ENCODE measurements around the gene MALL.
"Not testable (repeated sequence)": the region's sequence is repeated elsewhere in the genome, so short reads cannot be mapped to it uniquely, and the experiment has no call there.

MALL gene

GRCh38 chr2:110113961-110114591 lies 1.5 kb downstream of the MALL start:
- Histone ChIP-seq H3K9ac (ENCODE audit: insufficient read length) (no peak overlapping the region), H3K36me3 (ENCODE audit: insufficient read depth, low read length) (no peaks in the 10 kb centered on the region), H3K9me3 (ENCODE audit: low read depth, low read length) (no peaks in the 10 kb centered on the region), H3K4me3 (no peak overlapping the region), H3K27ac (no peak overlapping the region)
- TF ChIP-seq POLR2AphosphoS5 (IDR thresholded peaks at IDR 0.05; ENCODE audit: borderline replicate concordance, low read depth, low read length) = no peak
- TF ChIP-seq EZH2 (IDR thresholded peaks at IDR 0.05) = no peak
- no peak for TF ChIP-seq FOXP2 (optimal IDR thresholded peaks at IDR 0.05; ENCODE audit: control extremely low read depth, extremely low read length, insufficient read depth)
- DNase-seq (ENCODE audit: low read depth, low spot score) = no peak

- not testable (repeated sequence) for H3K4me3 ChIP-seq; H3K27ac ChIP-seq; DNase-seq (ENCODE audit: low read depth, low spot score); H3K9me3 ChIP-seq (ENCODE audit: low read depth, low read length); H3K9ac ChIP-seq (ENCODE audit: insufficient read length); H3K36me3 ChIP-seq (ENCODE audit: insufficient read depth, low read length)
Measured at GRCh38 chr2:110108291-110108690, 7.3 kb downstream of the MALL start.

- H3K36me3 ChIP-seq (ENCODE audit: insufficient read depth, low read length) = no peaks in the 10 kb centered on the region
- H3K9ac ChIP-seq (ENCODE audit: insufficient read length) = no peak overlapping the region
- no peaks in the 10 kb centered on the region for H3K9me3 ChIP-seq (ENCODE audit: low read depth, low read length)
- DNase-seq (ENCODE audit: low read depth, low spot score) = no peak
- no peak for TF ChIP-seq EZH2 (IDR thresholded peaks at IDR 0.05)
- no peak for TF ChIP-seq FOXP2 (optimal IDR thresholded peaks at IDR 0.05; ENCODE audit: control extremely low read depth, extremely low read length, insufficient read depth)
- TF ChIP-seq POLR2AphosphoS5 (IDR thresholded peaks at IDR 0.05; ENCODE audit: borderline replicate concordance, low read depth, low read length) = no peak
- no peak overlapping the region for H3K4me3 ChIP-seq
- no peak overlapping the region for H3K27ac ChIP-seq
Measured at GRCh38 chr2:110107092-110108079, 8.2 kb downstream of the MALL start.

GRCh38 chr2:110106642-110107041 lies 9.0 kb downstream of the MALL start:
- Histone ChIP-seq H3K27ac (no peak overlapping the region), H3K9me3 (ENCODE audit: low read depth, low read length) (no peaks in the 10 kb centered on the region), H3K36me3 (ENCODE audit: insufficient read depth, low read length) (no peaks in the 10 kb centered on the region), H3K4me3 (no peak overlapping the region), H3K9ac (ENCODE audit: insufficient read length) (no peak overlapping the region)
- TF ChIP-seq POLR2AphosphoS5 (IDR thresholded peaks at IDR 0.05; ENCODE audit: borderline replicate concordance, low read depth, low read length) (no peak), FOXP2 (optimal IDR thresholded peaks at IDR 0.05; ENCODE audit: control extremely low read depth, extremely low read length, insufficient read depth) (no peak), EZH2 (IDR thresholded peaks at IDR 0.05) (no peak)
- no peak for DNase-seq (ENCODE audit: low read depth, low spot score)

DNA sequence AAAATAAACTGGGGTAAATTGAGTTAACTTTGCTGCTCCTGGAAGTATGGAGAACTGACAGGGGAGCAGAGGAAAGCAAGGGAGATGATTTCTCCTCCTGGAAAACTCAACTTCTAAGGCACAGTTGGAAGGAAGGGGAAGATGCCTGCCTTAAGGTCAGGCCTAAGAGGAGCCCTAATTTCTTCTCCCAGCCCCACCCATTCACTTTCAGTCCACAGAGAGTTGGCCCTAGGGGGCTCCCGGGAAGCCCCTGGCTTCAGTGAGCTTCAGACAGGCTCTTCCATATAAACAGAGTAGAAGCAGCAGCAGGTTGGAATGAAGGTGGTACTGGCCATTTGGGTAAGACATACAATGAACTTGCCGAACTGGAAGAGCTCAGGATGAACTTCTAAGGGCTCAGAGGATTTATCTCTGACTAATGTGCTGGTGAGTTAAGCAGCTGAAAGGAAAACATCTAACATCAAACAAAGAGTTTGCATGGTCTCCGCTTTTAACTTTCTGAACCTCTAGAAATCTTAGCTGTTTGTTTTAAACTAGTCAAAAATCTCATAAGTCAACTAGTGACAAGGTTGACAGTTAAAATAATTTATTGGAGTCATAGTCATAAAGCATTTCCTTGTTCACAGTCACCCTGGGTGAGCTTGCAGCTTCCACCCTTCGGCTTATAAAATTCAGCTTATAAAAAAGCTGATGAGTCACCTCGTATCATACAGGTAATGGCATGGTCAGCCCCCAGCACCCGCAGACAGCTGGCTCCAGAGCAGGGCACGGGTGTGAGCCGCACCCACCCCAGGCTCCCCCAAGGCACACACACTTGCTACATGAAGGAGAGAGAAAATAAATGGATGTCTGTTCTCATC lies 9.8 kb downstream of the MALL start:
- H3K27ac ChIP-seq = no peak overlapping the region
- no peaks in the 10 kb centered on the region for H3K36me3 ChIP-seq (ENCODE audit: insufficient read depth, low read length)
- TF ChIP-seq POLR2AphosphoS5 (IDR thresholded peaks at IDR 0.05; ENCODE audit: borderline replicate concordance, low read depth, low read length) (no peak), FOXP2 (optimal IDR thresholded peaks at IDR 0.05; ENCODE audit: control extremely low read depth, extremely low read length, insufficient read depth) (no peak), EZH2 (IDR thresholded peaks at IDR 0.05) (no peak)
- H3K9ac ChIP-seq (ENCODE audit: insufficient read length) = no peak overlapping the region
- DNase-seq (ENCODE audit: low read depth, low spot score) = no peak
- H3K4me3 ChIP-seq = no peak overlapping the region
- H3K9me3 ChIP-seq (ENCODE audit: low read depth, low read length) = no peaks in the 10 kb centered on the region

DNA sequence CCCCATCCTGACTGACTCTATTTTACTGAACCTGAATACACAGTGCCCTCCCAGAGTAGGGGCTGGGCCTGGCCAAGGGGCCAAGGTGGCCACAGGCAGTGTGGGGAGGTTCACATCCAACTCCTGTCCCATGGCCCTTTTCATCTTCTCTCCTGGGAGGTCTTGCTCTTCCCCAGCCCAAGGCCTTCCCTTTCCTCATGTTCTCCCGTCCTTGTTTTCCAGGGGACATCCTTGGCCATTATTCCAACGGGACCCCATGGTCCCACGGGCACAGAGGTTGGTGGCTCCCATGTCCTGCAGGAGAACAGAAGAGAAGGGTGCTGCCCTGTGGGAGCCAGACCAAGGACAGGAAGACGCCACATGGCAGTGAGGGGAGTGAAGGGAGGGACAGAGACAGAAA lies 10.4 kb downstream of the MALL start:
- DNase-seq (ENCODE audit: low read depth, low spot score) = no peak
- H3K36me3 ChIP-seq (ENCODE audit: insufficient read depth, low read length) = no peaks in the 10 kb centered on the region
- H3K9me3 ChIP-seq (ENCODE audit: low read depth, low read length) = no peaks in the 10 kb centered on the region
- no peak overlapping the region for H3K4me3 ChIP-seq
- H3K9ac ChIP-seq (ENCODE audit: insufficient read length) = no peak overlapping the region
- no peak overlapping the region for H3K27ac ChIP-seq
- no peak for TF ChIP-seq EZH2 (IDR thresholded peaks at IDR 0.05)
- TF ChIP-seq FOXP2 (optimal IDR thresholded peaks at IDR 0.05; ENCODE audit: control extremely low read depth, extremely low read length, insufficient read depth) = no peak
- no peak for TF ChIP-seq POLR2AphosphoS5 (IDR thresholded peaks at IDR 0.05; ENCODE audit: borderline replicate concordance, low read depth, low read length)

DNA sequence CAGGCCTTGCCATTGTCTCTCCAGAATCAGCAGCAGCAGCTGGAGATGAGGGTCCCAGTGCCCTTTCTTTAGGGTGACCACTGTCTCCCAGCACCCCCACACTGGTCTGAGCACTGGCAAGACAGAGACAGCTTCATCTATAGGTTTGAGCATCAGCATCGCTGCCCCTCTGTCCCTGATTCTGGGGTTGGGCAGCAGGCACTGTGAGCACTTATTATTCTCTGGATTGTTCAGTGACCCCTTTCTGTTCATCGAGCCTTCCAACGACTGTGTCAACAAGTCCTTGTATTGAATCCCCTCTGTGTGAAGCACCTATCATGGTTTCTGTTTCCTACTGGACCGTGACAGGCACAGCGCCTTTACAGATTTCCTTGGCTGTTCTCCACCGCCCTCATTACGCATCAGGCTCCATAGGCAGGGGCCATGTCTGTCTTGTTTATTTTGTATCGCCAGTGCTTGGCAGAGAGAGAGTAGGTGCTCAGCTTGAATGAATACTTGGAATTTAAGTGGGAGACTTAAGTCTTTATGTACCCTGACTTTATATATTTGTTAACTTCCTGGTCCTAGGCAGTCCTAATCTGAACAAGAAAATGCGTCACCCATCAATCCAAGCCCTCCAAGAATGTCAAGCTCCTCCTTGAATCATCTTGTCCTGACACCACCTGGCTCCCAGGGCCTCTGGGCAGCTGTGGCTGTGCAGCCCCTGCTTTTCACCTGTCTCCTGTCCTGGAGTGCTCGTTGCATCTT lies 11.4 kb downstream of the MALL start:
- Histone ChIP-seq H3K9ac (ENCODE audit: insufficient read length) (no peak overlapping the region), H3K4me3 (no peak overlapping the region), H3K27ac (no peak overlapping the region), H3K9me3 (ENCODE audit: low read depth, low read length) (no peaks in the 10 kb centered on the region), H3K36me3 (ENCODE audit: insufficient read depth, low read length) (no peaks in the 10 kb centered on the region)
- DNase-seq (ENCODE audit: low read depth, low spot score) = no peak
- TF ChIP-seq POLR2AphosphoS5 (IDR thresholded peaks at IDR 0.05; ENCODE audit: borderline replicate concordance, low read depth, low read length) = no peak
- TF ChIP-seq EZH2 (IDR thresholded peaks at IDR 0.05) = no peak
- no peak for TF ChIP-seq FOXP2 (optimal IDR thresholded peaks at IDR 0.05; ENCODE audit: control extremely low read depth, extremely low read length, insufficient read depth)
